Neuron (in vitro differentiated cells): ENCODE results near the gene CD63.

Experiments used
- H2AFZ ChIP-seq: one replicate; pipeline ENCODE4 v1.6.1; 2013; ENCODE audit warnings: low read depth, mild to moderate bottlenecking, inconsistent platforms, low read length, moderate library complexity
- H3K27me3 ChIP-seq: one replicate; pipeline ENCODE4 v1.6.1; 2013; ENCODE audit warnings: low read length; ENCODE audit not compliant: insufficient read depth
- H3K36me3 ChIP-seq: one replicate; pipeline ENCODE4 v1.6.1; 2013; ENCODE audit warnings: low read length; ENCODE audit not compliant: insufficient read depth
- H3K4me1 ChIP-seq: one replicate; pipeline ENCODE4 v1.6.1; 2013; ENCODE audit warnings: low read length; ENCODE audit not compliant: insufficient read depth
- H3K4me3 ChIP-seq: 2 replicates; pipeline ENCODE4 v1.5.1; 2013; ENCODE audit warnings: mild to moderate bottlenecking, low read length, moderate library complexity
- H3K9me3 ChIP-seq: one replicate; pipeline ENCODE4 v1.6.1; 2013; ENCODE audit warnings: low read length

CD63 gene

DNA sequence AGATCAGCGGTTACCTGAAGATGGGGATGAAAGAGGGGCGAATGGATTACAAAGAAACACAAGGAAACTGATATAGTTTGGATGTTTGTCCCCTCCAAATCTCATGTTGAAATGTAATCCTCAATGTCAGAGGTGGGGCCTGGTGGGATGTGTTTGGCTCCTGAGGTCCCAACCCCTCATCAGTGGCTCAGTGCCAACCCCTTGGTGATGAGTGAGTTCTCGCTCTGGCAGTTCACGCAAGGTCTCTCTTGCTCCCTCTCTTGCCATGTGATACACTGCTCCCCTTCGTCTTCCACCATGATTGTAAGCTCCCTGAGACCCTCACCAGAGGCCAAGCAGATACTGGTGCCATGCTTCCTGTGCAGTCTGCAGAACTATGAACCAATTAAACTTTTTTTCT is 49.1 kb downstream of the CD63 start:
- H3K9me3 ChIP-seq = no peaks in the 10 kb centered on the region
- no peak overlapping the region for H3K4me3 ChIP-seq
- no peaks in the 10 kb centered on the region for H3K36me3 ChIP-seq
- H3K27me3 ChIP-seq = no peaks in the 10 kb centered on the region
- no peak overlapping the region for H2AFZ ChIP-seq
- no peaks in the 10 kb centered on the region for H3K4me1 ChIP-seq

DNA sequence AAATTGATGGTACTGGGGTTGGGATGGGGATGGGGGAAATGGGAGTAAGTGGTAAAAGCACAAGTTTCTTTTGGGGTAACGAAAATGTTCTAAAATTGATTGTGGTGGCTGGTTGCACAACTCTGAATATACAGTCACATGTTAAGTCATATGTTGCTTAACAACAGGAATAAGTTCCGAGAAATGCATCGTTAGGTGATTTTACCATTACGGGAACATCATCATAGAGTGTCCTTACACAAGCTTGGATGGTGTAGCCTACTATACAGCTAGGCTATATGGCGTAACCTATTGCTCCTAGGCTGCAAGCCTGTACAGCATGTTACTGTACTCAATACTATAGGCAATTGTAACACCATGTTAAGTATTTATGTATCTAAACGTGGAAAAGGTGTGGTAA is 52.1 kb downstream of the CD63 start:
- Histone ChIP-seq H3K4me3 (no peak overlapping the region), H2AFZ (no peak overlapping the region), H3K27me3 (peaks cover 4% of the 10 kb centered on the region), H3K9me3 (no peaks in the 10 kb centered on the region), H3K36me3 (no peaks in the 10 kb centered on the region), H3K4me1 (no peaks in the 10 kb centered on the region)

DNA sequence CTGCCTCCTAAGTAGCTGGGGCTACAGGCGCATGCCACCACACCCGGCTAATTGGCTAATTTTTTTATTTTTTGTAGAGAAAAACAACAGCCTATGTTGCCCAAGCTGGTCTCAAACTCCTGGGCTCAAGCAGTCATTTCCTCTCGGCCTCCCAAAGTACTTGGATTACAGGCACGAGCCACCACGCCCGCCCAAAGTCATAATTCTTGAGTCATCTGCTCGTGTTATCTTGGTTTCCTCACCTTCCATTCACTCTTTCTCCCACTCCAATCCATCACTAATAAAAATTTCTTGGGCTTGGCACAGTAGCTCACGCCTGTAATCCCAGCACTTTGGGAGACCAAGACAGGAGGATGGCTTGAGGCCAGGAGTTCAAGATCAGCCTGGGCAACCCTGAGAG is 53.1 kb downstream of the CD63 start:
- Histone ChIP-seq H3K36me3 (no peaks in the 10 kb centered on the region), H3K9me3 (no peaks in the 10 kb centered on the region)

More for the DNA sequence above, 53.1 kb downstream of the CD63 start:
- Histone ChIP-seq H2AFZ (no peak overlapping the region), H3K4me1 (no peaks in the 10 kb centered on the region), H3K27me3 (peaks cover 4% of the 10 kb centered on the region), H3K4me3 (no peak overlapping the region)
